OCI-LY7 (cell line): Measurements from ENCODE around the gene CAPN14. TPM values are rescaled to one million over a fixed set of nuclear protein-coding genes. Genes with fewer than 3 reads are reported as not detected.

Experiments used
- BruUV-seq: library from RNA; stranded (reverse); fragments of 400-500 nt; replicated peaks from 2 replicates; lab custom pipeline; 2021; lab: Mats Ljungman, UMichigan
- CTCF ChIA-PET: fragments of 300-600 bp; sonication (Branson Sonifier 250); formaldehyde crosslinking; loops from one replicate; lab custom pipeline; 2022; ENCODE audit warnings: antibody characterized with exemption; ENCODE audit not compliant: unreplicated experiment; lab: Charles Lee
- POLR2A ChIA-PET: fragments of 300-600 bp; sonication (Branson Sonifier 250); formaldehyde crosslinking; loops from one replicate; lab custom pipeline; 2022; ENCODE audit warnings: antibody characterized with exemption; lab: Charles Lee
- DNase-seq: peaks from one replicate; pipeline ENCODE4 v3.0.0-alpha.2; 2015; ENCODE audit warnings: low spot score
- H2AFZ ChIP-seq: fragments of 200-600 bp; sonication (generic), shearing (Covaris generic); 2 replicates; pipeline ENCODE4 v1.6.1; 2014; ENCODE audit warnings: mild to moderate bottlenecking, antibody characterized with exemption, low read length, moderate library complexity
- H3K27ac ChIP-seq: fragments of 200-600 bp; sonication (generic); 2 replicates; pipeline ENCODE4 v1.5.1; 2014; ENCODE audit warnings: mixed run types, low read depth, mild to moderate bottlenecking, moderate library complexity, low read length, inconsistent platforms; ENCODE audit not compliant: poor library complexity, severe bottlenecking
- H3K36me3 ChIP-seq: fragments of 200-600 bp; sonication (generic); 2 replicates; pipeline ENCODE4 v1.6.1; 2014; ENCODE audit warnings: mild to moderate bottlenecking, antibody characterized with exemption, low read length, moderate library complexity, mixed read lengths; ENCODE audit not compliant: insufficient read depth
- H3K4me1 ChIP-seq: fragments of 200-600 bp; sonication (generic); 2 replicates; pipeline ENCODE4 v1.5.1; 2014; ENCODE audit warnings: mild to moderate bottlenecking, low read length; ENCODE audit not compliant: insufficient read depth, poor library complexity, severe bottlenecking
- H3K4me2 ChIP-seq: fragments of 200-600 bp; sonication (generic); 2 replicates; pipeline ENCODE4 v1.6.1; 2014; ENCODE audit warnings: mild to moderate bottlenecking, low read length
- H3K4me3 ChIP-seq: fragments of 200-600 bp; sonication (generic); 2 replicates; pipeline ENCODE4 v1.5.1; 2014; ENCODE audit warnings: mild to moderate bottlenecking, low read depth, low read length; ENCODE audit not compliant: poor library complexity, severe bottlenecking
- H3K79me2 ChIP-seq: fragments of 200-600 bp; sonication (generic); 2 replicates; pipeline ENCODE4 v1.6.1; 2016; ENCODE audit warnings: low read depth, mild to moderate bottlenecking, low read length, moderate library complexity, mixed read lengths; ENCODE audit not compliant: insufficient read depth
- H3K9me2 ChIP-seq: fragments of 200-600 bp; sonication (generic); 2 replicates; pipeline ENCODE4 v1.6.1; 2016; ENCODE audit warnings: mild to moderate bottlenecking, low read length, mixed read lengths; ENCODE audit not compliant: insufficient read depth
- H3K9me3 ChIP-seq: fragments of 200-600 bp; sonication (generic); 2 replicates; pipeline ENCODE4 v1.6.1; 2014; ENCODE audit warnings: mild to moderate bottlenecking, mixed run types, low read length, mixed read lengths
- H4K20me1 ChIP-seq: fragments of 200-600 bp; sonication (generic); 2 replicates; pipeline ENCODE4 v1.6.1; 2014; ENCODE audit warnings: mild to moderate bottlenecking, antibody characterized with exemption, low read length, moderate library complexity, mixed read lengths; ENCODE audit not compliant: insufficient read depth
- EZH2phosphoT487 ChIP-seq: fragments of 200-600 bp; sonication (generic); IDR thresholded peaks from 2 replicates; pipeline ENCODE4 v1.6.1; 2018; ENCODE audit warnings: low read depth, borderline replicate concordance, mild to moderate bottlenecking, mixed run types, antibody characterized with exemption, low read length, moderate library complexity, mixed read lengths
- intact Hi-C: fragments of 100-400 bp; cut with micrococcal nuclease; formaldehyde crosslinking; loops from one replicate; pipeline ENCODE4 v1.10.0; 2022; ENCODE audit not compliant: unreplicated experiment
- total RNA-seq, 2 experiments: library from RNA; depleted of rRNA in 1 of 2; stranded (reverse); fragments of >200 nt in 1 of 2; shearing (Covaris generic) in 1 of 2; gene quantifications; 2 replicates each; pipeline ENCODE4 v1.2.3, GENCODE V29; 2014 to 2022
- TF ChIP-seq, protein P1 (sequence below): fragments of 200-600 bp; sonication (generic); conservative IDR thresholded peaks from 2 replicates; pipeline ENCODE4 v1.5.1; 2014; ENCODE audit warnings: mild to moderate bottlenecking, antibody characterized with exemption, low read length, moderate library complexity, mixed read lengths

The CAPN14 gene
- total RNA-seq, 2 experiments from 2014 or later: 1.4 to 4.0 TPM

DNA sequence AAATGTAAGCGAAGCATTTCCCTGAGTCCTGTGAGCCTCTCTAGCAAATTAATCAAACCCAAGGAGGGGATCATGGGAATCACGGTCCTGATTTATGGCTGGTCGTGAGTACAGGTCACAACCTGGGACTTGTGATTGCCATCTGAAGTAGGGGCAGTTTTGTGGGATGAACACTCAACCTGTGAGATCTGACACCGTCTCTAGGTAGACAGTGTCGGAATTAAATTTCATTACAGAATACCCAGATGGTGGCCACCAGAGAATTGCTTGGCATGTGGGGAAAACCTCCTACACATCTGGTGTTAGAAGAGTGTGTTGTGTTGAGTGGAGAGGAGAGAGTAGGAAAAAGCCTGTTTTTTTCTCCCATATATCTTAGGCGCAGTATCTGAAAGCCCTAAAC, 12.5 kb downstream of the CAPN14 start:
- Histone ChIP-seq H3K9me2 (no peaks in the 10 kb centered on the region), H3K4me3 (no peak overlapping the region), H3K36me3 (no peaks in the 10 kb centered on the region), H2AFZ (no peak overlapping the region), H3K79me2 (no peaks in the 10 kb centered on the region), H3K4me1 (peaks cover 17% of the 10 kb centered on the region), H4K20me1 (no peaks in the 10 kb centered on the region), H3K4me2 (no peak overlapping the region), H3K27ac (no peak overlapping the region), H3K9me3 (no peaks in the 10 kb centered on the region)
- no peak for DNase-seq
- ChIA-PET CTCF (no interaction called here), POLR2A (interaction anchor here (1.9 kb wide), 1 partner anchor 11 kb away, joined by 4 read pairs; no protein-coding TSS in a partner anchor)
- no TSS peak for BruUV-seq
- intact Hi-C loops: no loop called here
- TF ChIP-seq EZH2phosphoT487: no peak
- TF ChIP-seq, protein P1, sequence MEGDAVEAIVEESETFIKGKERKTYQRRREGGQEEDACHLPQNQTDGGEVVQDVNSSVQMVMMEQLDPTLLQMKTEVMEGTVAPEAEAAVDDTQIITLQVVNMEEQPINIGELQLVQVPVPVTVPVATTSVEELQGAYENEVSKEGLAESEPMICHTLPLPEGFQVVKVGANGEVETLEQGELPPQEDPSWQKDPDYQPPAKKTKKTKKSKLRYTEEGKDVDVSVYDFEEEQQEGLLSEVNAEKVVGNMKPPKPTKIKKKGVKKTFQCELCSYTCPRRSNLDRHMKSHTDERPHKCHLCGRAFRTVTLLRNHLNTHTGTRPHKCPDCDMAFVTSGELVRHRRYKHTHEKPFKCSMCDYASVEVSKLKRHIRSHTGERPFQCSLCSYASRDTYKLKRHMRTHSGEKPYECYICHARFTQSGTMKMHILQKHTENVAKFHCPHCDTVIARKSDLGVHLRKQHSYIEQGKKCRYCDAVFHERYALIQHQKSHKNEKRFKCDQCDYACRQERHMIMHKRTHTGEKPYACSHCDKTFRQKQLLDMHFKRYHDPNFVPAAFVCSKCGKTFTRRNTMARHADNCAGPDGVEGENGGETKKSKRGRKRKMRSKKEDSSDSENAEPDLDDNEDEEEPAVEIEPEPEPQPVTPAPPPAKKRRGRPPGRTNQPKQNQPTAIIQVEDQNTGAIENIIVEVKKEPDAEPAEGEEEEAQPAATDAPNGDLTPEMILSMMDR: no peak

DNA sequence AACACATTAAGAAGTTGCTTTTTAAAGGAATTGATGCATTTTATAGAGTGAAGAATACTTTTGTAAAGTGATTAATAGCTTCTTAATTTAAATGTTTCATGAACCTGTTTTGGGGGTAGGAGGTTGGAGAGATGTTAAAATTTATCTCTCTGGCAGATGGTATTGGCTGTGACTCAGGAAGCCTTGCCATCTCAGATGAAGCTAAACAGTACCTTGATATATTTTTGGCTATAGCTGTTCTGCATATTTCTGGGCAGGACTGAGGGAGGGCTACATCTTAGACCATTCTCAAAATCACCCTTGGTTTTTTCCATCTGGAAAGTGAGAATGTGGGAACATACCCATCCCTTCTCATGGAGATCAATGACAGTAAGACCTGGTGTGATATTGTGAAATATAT, 13.4 kb downstream of the CAPN14 start:
- Histone ChIP-seq H3K79me2 (no peaks in the 10 kb centered on the region), H3K9me3 (no peaks in the 10 kb centered on the region), H3K4me3 (no peak overlapping the region), H3K9me2 (no peaks in the 10 kb centered on the region), H3K4me2 (no peak overlapping the region), H3K36me3 (no peaks in the 10 kb centered on the region), H3K4me1 (peaks cover 13% of the 10 kb centered on the region), H4K20me1 (no peaks in the 10 kb centered on the region), H2AFZ (no peak overlapping the region), H3K27ac (no peak overlapping the region)
- no peak for DNase-seq
- CTCF ChIA-PET: interaction anchor here (0.8 kb wide), 1 partner anchor 492 kb away, joined by 3 read pairs; no protein-coding TSS in a partner anchor
- intact Hi-C loops: no loop called here
- TF ChIP-seq, protein P1: no peak
- no peak for TF ChIP-seq EZH2phosphoT487
- no TSS peak for BruUV-seq
- POLR2A ChIA-PET: interaction anchor here (1.9 kb wide), 1 partner anchor 10 kb away, joined by 4 read pairs; no protein-coding TSS in a partner anchor

DNA sequence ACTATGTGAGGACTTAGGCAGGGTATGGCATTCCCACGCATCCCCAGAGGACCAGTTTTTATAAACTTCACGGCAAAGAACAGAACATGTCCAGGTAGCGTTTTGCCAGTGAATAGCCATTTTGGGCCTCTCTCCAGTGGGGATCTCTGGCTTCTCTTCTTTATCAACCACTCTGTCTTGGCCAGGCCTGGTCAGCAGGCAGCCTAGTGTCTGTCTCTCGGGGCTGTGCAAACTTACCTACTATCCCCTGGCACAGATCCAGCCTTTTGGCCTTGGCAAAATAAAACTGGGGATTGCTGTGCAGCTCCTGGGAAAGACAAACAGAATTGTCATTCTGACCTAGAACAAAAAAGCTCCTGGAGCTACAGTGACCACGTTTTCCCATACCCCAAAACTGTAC, 14.5 kb downstream of the CAPN14 start:
- no peak for DNase-seq
- no TSS peak for BruUV-seq
- no peaks in the 10 kb centered on the region for H3K36me3 ChIP-seq
- H3K9me3 ChIP-seq: no peaks in the 10 kb centered on the region
- ChIA-PET POLR2A (no interaction called here), CTCF (no interaction called here)
- H3K79me2 ChIP-seq: no peaks in the 10 kb centered on the region
- H3K27ac ChIP-seq: no peak overlapping the region
- no peak for TF ChIP-seq EZH2phosphoT487
- TF ChIP-seq, protein P1: no peak
- H2AFZ ChIP-seq: no peak overlapping the region
- no peak overlapping the region for H3K4me2 ChIP-seq
- H3K4me3 ChIP-seq: no peak overlapping the region
- H3K4me1 ChIP-seq: peaks cover 2% of the 10 kb centered on the region
- H4K20me1 ChIP-seq: no peaks in the 10 kb centered on the region
- intact Hi-C loops: no loop called here
- H3K9me2 ChIP-seq: no peaks in the 10 kb centered on the region
